Measurements from ENCODE around the gene EFNB1. TPM values are rescaled to one million over a fixed set of nuclear protein-coding genes. Genes with fewer than 3 reads are reported as not detected.

Gene EFNB1
- polyA plus RNA-seq, 12 donors = 32.5 to 69.5 (median 44.2) TPM; not detected in 1

- no peak for DNase-seq
Measured at GRCh38 chrX:68877606-68878005, 48.8 kb downstream of the EFNB1 start.

GRCh38 chrX:68878977-68879645, 50.3 kb downstream of the EFNB1 start:
- no peak for DNase-seq

DNA sequence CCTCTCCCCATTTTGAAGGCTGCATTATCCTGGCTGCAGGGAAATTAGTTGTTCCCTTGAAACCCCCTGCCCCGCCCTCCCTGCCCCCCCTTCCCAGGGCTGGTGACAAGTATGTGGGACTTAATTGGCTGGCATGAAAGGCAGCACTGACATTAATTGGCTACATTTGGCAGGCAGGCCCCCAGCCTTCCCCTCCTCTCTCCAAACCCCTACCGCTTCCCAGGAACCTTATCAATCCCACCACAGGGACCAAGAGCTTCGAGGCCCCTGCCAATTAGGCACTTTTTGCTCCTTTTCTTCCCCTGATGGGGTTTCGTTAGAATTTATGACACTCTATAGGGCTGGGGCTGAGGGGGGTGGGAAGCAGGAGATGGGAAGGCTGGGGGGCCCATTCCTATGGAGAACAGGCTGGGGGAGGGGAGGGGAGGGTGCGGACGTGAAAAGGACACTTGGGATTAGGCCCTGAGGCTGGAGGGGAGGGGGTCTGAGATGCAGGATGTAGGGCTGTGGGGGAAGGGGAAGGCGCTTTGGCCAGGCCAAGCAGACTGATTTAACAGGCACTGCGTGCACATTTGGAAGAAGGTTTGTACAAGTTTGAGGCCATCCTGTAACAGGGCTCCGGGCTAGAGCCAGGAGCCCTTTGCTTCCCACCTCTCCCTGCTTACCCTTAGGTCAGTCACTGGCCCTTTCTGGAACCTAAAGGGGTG, 52.2 kb downstream of the EFNB1 start:
- DNase-seq = no peak

GRCh38 chrX:68881911-68882310, 53.1 kb downstream of the EFNB1 start:
- DNase-seq = no peak

GRCh38 chrX:68883800-68884199, 55.0 kb downstream of the EFNB1 start:
- no peak for DNase-seq

- no peak for DNase-seq
Measured at GRCh38 chrX:68889249-68889648, 60.4 kb downstream of the EFNB1 start.

Other genes starting within 250 kb of the EFNB1 start
- gene STARD8, start 181.4 kb upstream of the EFNB1 start, polyA plus RNA-seq (ENCODE audit: insufficient read length in 12 of 12) = 10 to 100 TPM in 10 of 12 donors, 1 to 10 TPM in 1, not detected in 1; 7.7 to 27.7 (median 14.6) TPM

Measured in muscle of arm (tissue), 12 donors.